HG03108 (cell line): ENCODE data around the gene CDKN2AIP.

Source experiments
- ATAC-seq: cut with Tn5 transposase; IDR thresholded peaks from one replicate; pipeline ENCODE4 v1.9.1; 2021; ENCODE audit warnings: moderate library complexity; ENCODE audit not compliant: unreplicated experiment

Gene CDKN2AIP, protein sequence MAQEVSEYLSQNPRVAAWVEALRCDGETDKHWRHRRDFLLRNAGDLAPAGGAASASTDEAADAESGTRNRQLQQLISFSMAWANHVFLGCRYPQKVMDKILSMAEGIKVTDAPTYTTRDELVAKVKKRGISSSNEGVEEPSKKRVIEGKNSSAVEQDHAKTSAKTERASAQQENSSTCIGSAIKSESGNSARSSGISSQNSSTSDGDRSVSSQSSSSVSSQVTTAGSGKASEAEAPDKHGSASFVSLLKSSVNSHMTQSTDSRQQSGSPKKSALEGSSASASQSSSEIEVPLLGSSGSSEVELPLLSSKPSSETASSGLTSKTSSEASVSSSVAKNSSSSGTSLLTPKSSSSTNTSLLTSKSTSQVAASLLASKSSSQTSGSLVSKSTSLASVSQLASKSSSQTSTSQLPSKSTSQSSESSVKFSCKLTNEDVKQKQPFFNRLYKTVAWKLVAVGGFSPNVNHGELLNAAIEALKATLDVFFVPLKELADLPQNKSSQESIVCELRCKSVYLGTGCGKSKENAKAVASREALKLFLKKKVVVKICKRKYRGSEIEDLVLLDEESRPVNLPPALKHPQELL

DNA sequence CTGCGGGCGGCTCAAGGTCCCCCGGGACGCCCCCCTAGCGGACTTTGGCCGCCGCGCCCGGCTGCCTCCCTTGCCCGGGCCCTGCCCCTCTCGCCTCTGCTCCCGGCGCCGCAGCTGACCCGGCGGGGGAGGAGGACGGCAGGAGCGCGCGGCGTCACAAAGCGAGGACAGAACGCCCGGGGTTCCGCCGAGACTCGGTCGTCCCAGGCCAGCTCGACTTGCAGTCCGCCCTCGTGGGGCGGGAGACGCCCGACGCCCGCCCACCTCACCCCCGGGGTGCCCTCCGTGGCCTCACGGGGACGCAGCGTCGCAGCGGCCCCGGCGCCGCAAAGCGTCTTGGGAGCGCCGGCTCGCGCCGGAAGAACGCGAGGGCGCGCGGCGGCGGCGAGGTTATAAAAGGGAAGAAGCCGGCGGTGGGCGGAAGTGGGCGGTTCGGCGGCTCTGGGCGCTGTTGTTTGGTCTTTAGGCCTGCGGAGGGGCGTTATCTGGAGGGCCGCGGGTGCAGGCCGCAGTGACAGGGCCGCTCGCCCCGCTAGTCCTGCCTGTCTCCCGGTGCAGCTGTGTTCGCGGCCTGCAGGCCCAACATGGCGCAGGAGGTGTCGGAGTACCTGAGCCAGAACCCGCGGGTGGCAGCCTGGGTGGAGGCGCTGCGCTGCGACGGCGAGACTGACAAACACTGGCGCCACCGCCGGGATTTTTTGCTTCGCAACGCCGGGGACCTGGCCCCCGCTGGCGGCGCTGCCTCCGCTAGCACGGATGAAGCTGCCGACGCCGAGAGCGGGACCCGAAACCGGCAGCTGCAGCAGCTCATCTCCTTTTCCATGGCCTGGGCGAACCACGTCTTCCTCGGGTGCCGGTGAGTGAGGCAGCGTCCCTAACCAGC lies at the start of gene CDKN2AIP:
Gene CDKN2AIP, plus strand, starts transcription at position 423 of the 883 bp plus-strand sequence. Its CDS starts 162 bp downstream, at position 585.
- ATAC-seq: peak; percentile 86

DNA sequence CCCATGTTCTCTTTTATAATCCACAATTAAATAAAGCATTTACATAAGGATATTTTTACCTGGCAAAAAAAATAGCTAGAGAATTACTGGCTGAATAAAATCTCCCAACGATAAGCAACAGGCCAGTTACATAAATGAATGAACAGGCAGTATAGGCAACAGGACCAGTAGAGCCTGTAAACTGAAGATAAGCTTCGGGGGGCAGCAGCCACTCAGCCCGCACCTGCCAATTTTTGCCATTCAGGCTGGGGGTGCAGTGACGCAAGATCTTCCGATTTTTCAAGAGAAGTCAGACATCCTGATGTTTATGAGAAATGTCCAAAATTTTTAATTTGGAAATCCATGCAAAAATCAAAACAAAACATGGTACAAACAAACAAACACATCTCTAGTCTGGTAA lies 49.0 kb upstream of the CDKN2AIP start:
- no peak for ATAC-seq

DNA sequence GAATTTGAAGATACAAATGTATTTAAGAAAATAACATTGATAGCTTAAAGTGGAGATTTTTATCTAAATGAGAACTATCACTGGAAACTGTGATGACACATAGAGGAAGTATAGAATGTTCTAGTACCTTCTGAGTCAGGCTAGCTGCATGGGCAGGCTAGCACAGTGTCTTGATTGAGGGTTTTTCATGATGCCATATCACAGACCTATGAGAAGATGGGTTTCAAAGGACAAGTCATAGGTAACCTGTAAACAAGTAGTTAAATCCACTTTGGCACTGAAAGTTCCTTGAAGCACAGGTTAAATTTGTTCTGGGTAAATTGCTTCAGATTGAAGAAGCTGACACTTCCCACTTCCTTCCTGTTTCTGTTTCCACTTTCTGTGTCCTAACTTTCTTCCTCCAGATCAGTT lies 48.2 kb upstream of the CDKN2AIP start:
- ATAC-seq: no peak

DNA sequence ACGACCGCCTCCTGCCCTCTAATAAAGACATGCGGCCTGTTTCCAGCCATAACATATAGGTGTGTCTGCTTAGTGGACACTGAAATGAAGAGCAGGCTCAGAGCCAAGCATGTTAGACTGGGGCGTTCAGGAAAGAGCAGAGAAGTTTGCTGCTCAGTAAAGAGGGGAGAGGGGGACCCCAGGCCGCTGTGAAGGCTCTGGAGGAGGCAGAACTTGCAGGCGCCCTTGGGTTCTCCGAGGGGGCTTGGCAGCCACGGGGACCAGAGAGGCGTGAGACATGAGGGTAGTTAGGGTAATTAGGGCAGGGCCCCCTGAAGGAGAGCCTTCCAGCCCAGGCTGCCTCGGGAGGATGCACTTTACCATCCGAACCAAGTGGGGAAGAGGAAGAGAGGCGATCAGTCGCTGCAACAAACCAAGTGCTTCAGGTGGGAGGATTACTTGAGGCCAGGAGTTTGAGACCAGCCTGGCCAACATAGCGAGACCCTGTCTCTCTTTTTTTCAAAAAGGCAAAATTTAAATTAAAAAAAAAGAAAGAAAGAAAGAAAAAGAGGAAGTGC lies 46.6 kb upstream of the CDKN2AIP start:
- ATAC-seq: no peak

DNA sequence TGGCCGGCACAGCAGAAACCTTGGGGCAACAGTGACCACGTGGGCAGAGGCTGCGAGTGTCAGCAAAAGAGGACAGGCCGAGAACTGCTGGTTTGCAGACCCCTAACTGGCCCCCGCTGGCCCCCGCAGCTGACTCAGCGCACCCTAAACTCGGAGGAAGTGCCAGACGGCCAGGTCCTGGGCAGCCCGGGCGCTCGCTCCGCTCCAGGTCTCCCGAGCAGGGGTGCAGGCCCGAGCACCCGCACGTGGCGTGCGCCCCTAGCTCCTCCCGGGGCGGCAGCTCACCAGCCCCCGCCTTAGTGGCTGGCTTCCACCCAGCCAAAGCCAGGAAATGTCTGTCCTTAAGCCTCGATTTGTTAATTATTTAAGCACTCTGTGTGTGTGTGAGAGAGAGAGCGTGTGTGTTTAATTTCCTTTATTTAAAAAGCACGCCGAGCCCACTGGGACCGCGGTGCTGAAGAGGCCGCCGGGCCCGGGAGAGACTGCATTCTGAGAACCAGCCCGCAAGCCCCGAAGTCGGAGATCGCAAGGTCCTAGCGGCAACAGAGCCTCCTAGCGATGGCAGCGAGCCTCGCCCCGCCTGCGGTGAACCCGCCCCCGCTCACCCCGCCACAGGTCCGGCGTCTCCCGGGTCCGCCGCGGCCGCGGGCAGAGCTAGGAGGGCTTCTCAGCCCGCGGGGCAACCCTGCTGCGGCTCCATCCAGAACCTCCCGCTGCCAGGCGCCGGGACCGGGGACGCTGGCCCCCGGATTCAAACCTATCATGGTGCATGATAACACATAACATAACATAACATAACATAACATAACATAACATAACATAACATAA lies 45.9 kb upstream of the CDKN2AIP start:
- ATAC-seq: peak; percentile 91

DNA sequence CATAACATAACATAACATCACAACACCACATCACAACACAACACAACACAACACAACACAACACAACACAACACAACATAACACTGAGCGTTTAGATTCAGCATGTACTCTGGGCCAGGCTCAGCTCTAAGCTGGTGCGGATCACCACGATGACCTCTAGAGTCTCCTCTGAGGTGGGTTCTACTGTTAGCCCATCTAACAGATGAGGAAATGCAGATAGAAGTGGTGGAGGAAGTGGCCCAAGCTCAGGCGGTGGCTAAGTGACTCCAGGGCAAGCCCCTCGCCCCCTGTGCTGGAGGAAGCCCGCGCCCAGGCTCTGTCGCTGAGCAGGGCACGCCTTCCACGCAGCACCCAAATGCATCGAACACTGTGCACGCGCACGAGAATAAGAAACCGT lies 45.3 kb upstream of the CDKN2AIP start:
- ATAC-seq: no peak

DNA sequence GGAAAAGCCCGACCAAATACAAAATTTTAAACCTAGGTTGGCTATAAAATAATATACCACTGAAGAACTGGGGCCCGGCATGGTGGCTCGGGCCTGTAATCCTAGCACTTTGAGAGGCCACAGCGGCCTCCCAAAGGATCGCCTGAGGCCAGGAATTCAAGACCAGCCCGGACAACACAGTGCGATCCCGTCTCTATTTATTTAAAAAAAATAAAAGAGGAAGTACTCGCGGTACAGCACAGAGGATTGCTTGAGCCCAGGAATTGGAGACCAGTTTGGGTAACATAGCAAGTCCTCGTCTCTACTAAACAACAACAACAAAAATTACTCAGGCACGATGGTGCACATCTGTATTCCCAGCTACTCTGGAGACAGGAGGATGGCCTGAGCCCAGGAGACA lies 44.8 kb upstream of the CDKN2AIP start:
- ATAC-seq: no peak

DNA sequence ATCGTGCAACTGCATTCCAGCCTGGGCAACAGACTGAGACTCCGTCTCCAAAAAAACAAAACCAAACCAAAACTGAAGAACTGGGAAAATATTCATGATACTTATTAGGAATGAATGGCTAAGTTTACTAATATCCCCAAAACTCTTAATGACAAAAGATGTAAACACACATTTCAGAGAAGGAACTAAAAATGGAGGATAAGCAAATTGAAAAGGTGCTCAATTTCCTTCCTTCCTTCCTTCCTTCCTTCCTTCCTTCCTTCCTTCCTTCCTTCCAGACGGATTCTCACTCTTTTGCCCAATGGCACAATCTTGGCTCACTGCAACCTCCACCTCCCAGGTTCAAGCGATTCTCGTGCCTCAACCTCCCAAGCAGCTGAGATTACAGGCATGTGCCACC lies 44.4 kb upstream of the CDKN2AIP start:
- ATAC-seq: no peak

DNA sequence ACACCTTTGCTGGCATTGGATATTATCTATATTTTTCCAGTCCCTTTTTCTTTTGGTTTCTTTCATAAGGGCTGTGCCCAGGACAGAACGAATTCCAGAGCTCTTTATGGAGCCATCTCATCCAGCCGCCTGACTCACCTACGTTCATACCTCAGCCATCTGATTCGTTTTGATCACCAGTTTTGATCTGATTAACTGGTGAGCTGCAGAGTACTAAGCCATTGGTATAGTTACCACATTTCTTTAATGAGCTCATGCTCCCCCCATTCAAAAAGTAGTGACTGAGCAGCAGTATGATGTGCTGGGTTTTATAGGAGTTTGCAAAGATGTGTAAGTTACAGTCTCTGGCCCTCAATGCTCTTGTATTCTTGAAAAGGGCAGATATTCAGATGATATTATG lies 43.0 kb upstream of the CDKN2AIP start:
- ATAC-seq: no peak

DNA sequence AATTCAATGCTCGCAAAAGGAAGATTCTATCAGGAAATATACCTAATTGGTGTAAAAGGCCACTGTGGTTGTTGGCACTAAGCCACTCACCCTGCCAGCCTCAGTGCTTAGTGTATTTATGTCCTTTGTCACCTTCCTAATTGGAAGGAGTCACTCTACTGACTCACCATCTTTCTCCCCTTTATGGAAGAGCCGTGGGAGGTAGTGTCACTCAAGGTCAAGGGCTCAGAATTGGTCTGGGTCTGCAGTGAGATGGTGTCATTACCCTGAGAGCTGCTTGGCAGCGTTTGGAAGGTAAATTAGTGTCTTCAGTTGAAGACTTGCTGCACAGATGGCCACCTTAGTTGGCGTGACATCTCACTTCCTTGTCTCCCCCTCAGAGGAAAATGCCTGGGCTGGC lies 41.7 kb upstream of the CDKN2AIP start:
- ATAC-seq: no peak

DNA sequence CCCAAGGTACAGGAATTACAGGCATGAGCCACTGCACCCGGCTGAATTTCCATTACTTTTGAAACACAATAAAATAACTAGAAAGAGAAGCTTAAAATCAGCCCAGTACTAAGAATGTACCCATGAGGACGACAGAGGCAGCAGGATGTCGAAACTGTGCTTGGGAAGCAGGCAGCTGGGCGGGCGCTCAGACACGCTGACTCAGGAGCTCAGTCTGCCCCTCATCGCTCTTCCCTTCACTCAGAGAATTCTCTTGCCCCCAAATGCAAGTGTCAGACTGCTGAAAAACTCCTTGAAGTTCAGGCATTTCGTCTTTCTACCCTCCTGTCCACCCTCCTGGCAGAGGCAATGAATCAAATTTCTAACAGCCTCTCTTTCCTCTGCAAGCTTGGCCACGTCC lies 41.0 kb upstream of the CDKN2AIP start:
- ATAC-seq: no peak

DNA sequence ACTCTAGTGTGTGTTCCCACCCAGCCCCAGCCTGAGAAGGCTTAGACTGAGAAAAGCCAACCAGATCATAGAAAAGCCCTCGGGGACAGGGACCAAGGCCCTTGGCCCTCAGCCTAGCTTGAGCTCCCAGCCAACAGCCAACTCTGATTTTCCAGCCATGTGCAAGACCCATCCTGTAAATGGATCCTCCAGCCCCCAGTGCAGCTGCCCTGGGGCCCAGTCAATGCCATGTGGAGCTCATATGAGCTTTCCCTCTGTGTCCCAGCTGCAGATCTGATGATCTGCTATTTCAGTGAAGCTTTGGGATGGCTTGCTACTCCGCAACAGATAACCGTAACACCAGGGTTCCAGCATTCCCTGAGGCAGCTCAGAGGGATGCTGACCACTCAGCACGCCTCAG lies 40.5 kb upstream of the CDKN2AIP start:
- no peak for ATAC-seq

DNA sequence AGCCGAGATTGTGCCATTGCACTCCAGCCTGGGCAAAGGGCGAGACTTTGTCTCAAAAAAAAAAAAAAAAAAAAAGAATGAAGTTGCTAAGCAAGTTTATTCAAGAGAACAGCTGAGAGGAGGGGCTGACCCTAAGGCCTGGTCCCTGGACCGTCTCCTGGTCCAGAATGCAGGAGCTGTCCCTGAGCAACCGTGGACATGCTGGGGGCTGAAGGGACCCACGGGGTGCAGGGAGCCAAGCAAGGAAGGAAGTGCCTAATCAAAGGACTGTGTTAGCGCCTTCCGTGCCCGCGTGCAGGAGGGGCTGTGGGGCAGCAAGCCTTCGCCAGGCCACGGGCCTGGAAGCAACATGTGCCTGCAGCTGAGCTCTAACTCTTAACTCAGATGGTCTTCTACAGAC lies 39.1 kb upstream of the CDKN2AIP start:
- ATAC-seq: no peak

DNA sequence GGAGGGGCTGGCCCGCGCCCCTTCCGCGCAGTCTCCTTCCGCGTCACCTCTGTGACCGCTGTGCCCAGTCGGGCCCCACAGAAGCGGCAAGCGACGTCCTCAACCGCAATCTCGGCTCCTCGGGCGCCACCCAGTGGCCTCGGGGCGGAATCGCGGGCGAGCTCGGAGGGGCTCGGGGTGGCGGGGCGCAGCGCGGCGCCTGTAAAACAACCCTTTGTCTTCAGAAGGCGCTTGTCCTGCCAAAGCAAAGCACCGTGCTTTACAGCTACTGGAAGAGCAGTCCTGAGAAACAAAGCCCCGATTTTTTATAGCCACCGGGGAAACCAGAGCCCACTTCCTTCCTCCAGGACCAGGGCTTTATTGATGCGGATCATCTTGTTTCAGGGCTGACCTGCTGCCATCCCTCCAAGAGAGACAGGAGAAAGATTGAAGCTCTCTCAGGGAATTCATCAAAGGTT lies 37.3 kb upstream of the CDKN2AIP start:
- ATAC-seq: peak; percentile 82

DNA sequence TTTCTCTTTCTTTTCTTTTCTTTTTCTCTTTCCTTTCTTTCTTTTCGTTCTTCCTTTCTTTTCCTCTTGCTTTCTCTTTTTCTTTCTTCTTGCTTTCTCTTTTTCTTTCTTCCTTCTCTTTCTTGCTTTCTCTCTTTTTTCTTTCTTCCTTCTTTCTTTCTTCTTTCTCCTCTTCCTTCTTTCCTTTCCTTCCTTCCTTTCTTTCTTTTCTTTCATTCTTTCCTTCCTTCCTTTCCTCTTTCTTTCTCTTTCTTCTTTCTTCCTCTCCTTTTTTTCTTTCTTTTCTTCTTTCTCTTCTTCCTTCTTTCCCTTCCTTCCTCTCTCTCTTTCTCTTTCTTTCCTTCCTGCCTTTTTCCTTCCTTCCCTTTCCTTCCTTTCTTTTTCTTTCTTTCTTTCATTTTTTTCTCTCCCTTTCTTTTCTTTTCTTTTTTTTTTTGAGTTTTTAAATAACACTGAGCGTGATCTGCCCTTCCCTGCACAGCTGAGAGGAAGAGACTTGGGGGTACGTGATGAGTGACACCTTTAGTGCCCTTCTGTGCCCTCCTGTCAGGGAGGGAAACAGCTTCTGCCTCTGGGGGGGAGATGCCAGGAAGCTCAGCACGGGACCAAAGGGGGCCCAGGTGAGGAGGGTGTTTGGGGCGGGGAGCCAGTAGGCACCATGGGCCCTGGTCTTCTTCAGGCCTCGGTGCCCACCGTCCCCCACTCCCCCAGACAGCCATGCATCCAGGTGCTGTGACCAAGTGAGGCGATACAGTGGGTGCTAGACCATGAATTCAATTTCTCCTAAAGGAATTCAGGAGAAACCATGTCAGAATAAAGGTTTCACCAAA lies 36.6 kb upstream of the CDKN2AIP start:
- ATAC-seq: no peak

DNA sequence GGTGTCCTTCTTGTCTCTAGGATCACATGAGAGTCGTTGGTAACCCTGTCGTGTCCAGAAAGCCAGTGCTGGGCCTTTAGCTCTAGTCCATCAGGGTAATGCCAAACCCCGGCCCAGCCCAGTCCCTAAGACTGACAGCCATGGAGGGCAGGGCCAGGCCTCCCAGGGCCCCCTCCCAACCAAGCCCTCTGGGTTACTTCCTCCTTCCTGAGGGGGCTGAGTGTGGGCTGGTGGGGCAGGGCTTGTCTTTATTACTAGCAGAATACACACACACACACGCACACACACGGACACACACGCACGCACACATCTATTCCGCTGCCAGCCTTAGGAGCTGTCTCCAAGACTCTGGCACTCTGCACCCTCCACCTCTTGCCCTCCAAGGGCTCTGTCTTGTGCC lies 35.6 kb upstream of the CDKN2AIP start:
- no peak for ATAC-seq

DNA sequence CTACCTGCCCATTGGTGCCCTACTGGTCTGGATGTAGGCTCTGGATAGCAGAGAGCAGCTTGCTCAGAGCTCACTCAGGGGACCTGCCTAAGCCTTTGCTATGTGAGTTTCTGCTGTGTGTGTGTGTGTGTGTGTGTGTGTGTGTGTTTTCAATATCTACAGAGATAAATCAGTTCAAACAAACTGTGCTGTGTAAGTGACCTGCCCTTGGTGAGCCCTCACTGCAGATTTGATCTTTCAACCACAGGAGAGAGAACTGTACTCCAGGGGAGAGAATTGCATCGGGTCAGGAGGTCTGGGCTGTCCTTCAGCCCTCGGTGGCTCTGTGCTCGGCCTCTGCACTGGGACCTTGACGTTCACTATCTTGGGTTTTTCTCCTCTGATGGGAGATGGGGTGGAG lies 35.0 kb upstream of the CDKN2AIP start:
- ATAC-seq: no peak

DNA sequence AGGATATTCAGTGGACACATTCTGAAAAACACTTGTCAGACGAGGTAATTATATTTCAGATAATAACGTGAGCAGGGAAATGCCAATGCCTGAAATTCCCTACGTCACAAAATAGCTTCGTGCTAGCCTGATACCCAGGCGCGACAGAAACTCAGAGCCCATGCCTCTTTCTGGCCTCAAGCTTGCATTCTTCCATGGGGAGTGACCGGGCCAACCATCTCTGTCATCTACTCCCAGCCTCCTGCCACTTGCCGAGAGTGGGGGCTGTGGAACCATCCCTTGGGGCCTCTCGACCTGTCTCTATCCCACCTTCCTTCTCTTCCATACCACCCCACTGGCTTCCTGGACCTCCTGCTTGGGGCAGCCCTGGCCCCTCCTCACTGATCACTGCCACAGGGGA lies 34.5 kb upstream of the CDKN2AIP start:
- ATAC-seq: no peak

DNA sequence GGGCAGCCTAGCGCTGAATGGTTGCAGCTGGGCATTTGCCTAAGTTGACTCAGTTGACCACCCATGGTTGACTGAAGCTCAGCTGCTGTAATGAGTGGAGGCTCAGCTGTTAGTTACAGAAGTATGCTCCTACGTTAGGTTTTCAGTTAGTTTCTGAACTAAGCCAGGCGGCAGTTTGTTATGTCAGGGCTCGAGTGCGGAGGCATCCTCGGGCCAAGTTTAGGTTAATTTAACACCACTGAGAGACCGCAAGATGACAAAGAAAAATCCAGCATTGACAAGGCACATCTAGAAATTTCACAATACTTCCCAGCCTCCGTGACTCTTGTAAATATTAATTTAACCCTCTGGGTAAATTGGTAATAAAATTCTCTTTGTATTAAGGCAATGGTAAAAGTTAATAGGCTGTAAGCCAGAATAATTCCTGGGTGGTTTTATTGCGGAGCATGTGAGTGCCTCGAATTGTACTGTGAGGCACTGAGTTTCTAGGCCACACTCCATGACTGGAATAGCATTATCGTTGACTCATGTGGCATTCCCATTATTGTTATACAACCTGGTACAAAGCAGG lies 33.1 kb upstream of the CDKN2AIP start:
- ATAC-seq: peak; percentile 78
